ENCODE data around the gene GPBP1L1. TPM values are rescaled to one million over a fixed set of nuclear protein-coding genes. Genes with fewer than 3 reads are reported as not detected.
A peak's percentile ranks its signal among the peaks of the same experiment; 100 is the strongest.
"Not testable (repeated sequence)": the region's sequence is repeated elsewhere in the genome, so short reads cannot be mapped to it uniquely, and the experiment has no call there.

The GPBP1L1 gene, protein sequence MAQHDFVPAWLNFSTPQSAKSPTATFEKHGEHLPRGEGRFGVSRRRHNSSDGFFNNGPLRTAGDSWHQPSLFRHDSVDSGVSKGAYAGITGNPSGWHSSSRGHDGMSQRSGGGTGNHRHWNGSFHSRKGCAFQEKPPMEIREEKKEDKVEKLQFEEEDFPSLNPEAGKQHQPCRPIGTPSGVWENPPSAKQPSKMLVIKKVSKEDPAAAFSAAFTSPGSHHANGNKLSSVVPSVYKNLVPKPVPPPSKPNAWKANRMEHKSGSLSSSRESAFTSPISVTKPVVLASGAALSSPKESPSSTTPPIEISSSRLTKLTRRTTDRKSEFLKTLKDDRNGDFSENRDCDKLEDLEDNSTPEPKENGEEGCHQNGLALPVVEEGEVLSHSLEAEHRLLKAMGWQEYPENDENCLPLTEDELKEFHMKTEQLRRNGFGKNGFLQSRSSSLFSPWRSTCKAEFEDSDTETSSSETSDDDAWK
- total RNA-seq, result 101 and 112 TPM in 2 replicates

DNA sequence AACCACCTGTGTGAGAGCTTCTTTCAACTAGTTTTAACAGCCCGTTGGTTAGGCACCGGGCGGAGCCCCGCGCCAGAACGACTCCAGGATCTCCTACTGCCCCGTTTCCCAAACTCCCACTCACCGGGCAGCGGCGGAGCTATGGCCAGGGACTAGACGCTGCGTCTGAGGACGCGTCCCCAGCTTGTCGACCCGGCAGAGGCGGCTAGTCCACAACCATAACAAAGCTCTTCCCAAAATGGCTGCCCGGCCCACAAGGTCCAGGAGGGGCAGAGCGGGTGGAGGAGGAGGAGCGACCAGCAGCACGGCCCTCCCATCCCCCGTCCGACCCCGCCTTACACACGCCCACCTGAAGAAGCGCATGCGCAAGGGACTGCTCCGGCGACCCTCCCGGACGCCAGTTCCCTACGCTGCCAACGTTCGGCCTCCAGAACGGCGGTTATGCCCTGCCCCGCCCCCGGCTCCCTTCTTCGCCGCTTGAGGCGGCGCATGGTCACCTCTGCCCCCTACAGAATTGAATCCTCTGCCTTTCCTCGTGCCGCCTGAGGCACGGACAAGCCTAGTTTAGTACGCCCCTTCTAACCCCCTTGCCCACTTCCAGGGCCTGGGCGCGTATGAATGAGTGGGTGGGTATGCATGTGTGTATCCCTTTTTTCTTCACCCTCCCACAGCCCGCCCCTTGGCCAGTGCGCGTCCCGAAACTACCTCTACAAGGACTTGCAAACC is at the start of gene GPBP1L1:
TSS of gene GPBP1L1 (minus strand) at position 246 of the 726 bp plus-strand sequence. CDS start 27,446 bp downstream, outside the sequence.
- TF ChIP-seq, protein P1, sequence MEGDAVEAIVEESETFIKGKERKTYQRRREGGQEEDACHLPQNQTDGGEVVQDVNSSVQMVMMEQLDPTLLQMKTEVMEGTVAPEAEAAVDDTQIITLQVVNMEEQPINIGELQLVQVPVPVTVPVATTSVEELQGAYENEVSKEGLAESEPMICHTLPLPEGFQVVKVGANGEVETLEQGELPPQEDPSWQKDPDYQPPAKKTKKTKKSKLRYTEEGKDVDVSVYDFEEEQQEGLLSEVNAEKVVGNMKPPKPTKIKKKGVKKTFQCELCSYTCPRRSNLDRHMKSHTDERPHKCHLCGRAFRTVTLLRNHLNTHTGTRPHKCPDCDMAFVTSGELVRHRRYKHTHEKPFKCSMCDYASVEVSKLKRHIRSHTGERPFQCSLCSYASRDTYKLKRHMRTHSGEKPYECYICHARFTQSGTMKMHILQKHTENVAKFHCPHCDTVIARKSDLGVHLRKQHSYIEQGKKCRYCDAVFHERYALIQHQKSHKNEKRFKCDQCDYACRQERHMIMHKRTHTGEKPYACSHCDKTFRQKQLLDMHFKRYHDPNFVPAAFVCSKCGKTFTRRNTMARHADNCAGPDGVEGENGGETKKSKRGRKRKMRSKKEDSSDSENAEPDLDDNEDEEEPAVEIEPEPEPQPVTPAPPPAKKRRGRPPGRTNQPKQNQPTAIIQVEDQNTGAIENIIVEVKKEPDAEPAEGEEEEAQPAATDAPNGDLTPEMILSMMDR (IDR thresholded peaks at IDR 0.05; ENCODE audit: insufficient read depth, low read length, poor library complexity, severe bottlenecking), result no peak
- DNase-seq (ENCODE audit: low read depth), result peak; percentile 69
- peak within 1 kb of the TSS; percentile 97 for H3K4me3 ChIP-seq (ENCODE audit: low read depth, low read length)
- no peaks in the 10 kb centered on the region for H3K27me3 ChIP-seq (ENCODE audit: control insufficient read depth, insufficient read depth, low read length)
- H3K36me3 ChIP-seq (ENCODE audit: control insufficient read depth, insufficient read depth, low read length), result no peaks in the 10 kb centered on the region

DNA sequence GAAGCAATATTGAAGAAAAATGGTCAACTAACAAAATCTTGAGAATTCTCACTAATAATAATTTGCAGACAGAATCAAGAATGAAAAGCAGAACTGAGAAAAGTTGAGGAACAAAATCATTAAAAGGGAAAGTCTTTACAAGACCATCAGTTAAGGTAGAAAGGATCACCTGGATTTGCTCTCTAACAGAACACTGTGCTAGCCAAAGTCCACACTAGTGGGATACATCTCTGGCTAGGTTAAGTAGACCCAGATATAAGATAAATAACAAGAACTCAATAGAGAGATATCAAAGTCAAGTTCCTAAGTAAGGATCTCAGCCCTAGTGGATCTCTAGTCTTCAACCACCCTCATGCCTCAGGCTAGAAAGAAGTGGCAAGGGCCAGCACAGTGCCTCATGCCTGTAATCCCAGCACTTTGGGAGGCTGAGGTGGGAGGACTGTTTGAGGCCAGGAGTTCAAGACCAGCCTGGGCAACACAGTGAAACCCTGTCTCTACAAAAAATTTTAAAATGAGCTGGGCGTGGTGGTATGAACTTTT is 44.5 kb upstream of the GPBP1L1 start:
- no peak overlapping the region for H3K4me3 ChIP-seq (ENCODE audit: low read depth, low read length)
- no peaks in the 10 kb centered on the region for H3K27me3 ChIP-seq (ENCODE audit: control insufficient read depth, insufficient read depth, low read length)
- DNase-seq (ENCODE audit: low read depth), result no peak
- H3K36me3 ChIP-seq (ENCODE audit: control insufficient read depth, insufficient read depth, low read length), result no peaks in the 10 kb centered on the region
- TF ChIP-seq, protein P1 (IDR thresholded peaks at IDR 0.05; ENCODE audit: insufficient read depth, low read length, poor library complexity, severe bottlenecking), result no peak

DNA sequence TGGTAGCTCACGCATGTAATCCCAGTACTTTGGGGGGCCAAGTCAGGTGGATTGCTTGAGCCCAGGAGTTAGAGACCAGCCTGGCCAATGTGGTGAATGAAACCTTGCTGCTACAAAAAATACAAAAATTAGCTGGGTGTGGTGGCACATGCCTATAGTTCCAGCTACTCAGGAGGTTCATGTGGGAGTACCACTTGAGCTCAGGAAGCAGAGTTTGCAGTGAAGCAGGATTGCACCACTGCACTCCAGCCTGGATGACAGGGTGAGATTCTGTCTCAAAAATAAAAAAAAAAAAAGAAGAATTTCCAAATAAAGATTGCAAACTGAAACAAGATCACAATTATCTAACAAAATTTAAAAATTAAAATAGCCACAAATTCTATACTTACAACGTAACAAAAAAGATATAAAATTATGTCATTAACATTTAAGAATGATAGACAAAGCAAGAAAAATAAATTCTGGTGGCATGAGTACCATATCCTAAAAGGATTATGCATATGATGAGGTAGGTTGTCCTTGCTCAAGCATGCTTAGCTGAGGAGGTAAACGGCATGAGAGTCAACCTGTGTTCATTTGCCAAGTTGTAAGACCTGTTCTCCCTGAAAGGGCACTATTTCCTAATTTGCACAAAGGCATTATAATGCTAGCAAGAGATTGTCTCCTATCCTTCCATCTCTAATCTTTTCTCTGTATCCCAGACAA is 43.9 kb upstream of the GPBP1L1 start:
- no peak for DNase-seq (ENCODE audit: low read depth)
- Histone ChIP-seq H3K36me3 (ENCODE audit: control insufficient read depth, insufficient read depth, low read length) (no peaks in the 10 kb centered on the region), H3K27me3 (ENCODE audit: control insufficient read depth, insufficient read depth, low read length) (no peaks in the 10 kb centered on the region), H3K4me3 (ENCODE audit: low read depth, low read length) (no peak overlapping the region)
- TF ChIP-seq, protein P1 (IDR thresholded peaks at IDR 0.05; ENCODE audit: insufficient read depth, low read length, poor library complexity, severe bottlenecking), result no peak

DNA sequence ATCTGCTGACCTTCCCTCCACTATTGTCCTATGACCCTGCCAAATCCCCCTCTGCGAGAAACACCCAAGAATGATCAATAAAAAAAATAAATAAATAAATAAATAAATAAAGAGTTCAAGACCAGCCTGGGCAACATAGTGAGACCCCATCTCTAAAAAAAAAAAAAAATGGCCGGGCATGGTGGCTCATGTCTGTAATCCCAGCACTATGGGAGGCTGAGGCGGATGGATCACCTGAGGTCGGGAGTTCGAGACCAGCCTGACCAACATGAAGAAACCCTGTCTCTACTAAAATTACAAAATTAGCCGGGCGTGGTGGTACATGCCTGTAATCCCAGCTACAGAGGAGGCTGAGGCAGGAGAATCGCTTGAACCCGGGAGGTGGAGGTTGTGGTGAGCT is 39.7 kb upstream of the GPBP1L1 start:
- not testable (repeated sequence) for DNase-seq (ENCODE audit: low read depth); H3K36me3 ChIP-seq (ENCODE audit: control insufficient read depth, insufficient read depth, low read length); H3K4me3 ChIP-seq (ENCODE audit: low read depth, low read length); H3K27me3 ChIP-seq (ENCODE audit: control insufficient read depth, insufficient read depth, low read length)

DNA sequence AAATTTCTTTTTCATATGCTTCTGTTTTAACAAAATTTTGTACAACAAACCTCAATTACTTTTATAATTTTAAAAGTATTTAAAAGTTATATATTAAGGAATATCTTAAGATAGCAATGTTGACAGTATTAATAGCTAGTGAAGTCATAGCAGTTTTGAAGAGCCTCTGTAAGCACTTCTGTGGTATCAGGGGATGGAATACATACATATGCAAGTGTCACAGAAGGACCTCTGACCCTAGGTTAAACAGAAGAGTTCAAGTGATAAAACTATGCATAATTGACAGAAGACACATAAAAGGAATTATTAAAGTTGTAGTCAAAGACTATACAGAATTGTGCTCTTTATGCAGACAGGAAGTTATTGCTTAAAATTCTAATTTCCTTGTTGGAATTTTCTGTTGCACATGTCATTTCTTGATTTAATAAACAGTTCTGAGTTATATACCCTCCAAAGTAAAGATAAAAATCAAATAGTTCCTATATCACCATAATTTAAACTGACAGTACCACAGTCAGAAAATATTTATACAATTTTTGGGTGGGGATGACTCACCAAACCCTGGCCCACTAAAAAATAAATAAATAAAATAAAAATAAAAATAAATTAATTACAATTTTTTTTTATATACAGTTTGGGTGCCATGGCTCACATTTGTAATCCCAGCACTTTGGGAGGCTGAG is 37.1 kb upstream of the GPBP1L1 start:
- DNase-seq (ENCODE audit: low read depth), result no peak

More for the DNA sequence above, 37.1 kb upstream of the GPBP1L1 start:
- Histone ChIP-seq H3K36me3 (ENCODE audit: control insufficient read depth, insufficient read depth, low read length) (no peaks in the 10 kb centered on the region), H3K27me3 (ENCODE audit: control insufficient read depth, insufficient read depth, low read length) (no peaks in the 10 kb centered on the region), H3K4me3 (ENCODE audit: low read depth, low read length) (no peak overlapping the region)
- TF ChIP-seq, protein P1 (IDR thresholded peaks at IDR 0.05; ENCODE audit: insufficient read depth, low read length, poor library complexity, severe bottlenecking), result no peak

All from kidney epithelial cell (primary cell).